ENCODE data around the gene GPN2. TPM values are rescaled to one million over a fixed set of nuclear protein-coding genes. Genes with fewer than 3 reads are reported as not detected.
"Not testable (repeated sequence)": the region's sequence is repeated elsewhere in the genome, so short reads cannot be mapped to it uniquely, and the experiment has no call there.

GPN2 gene
- total RNA-seq, 1 donor from 2014 or later = 10.2 TPM

GRCh38 chr1:26857473-26858060 lies 32.5 kb downstream of the GPN2 start:
- DNase-seq = no peak

- DNase-seq = no peak
These were observed 33.2 kb downstream of the GPN2 start for GRCh38 chr1:26856604-26857469.

- no peak for DNase-seq
These were observed 33.9 kb downstream of the GPN2 start for GRCh38 chr1:26856181-26856580.

GRCh38 chr1:26855636-26856035 lies 34.4 kb downstream of the GPN2 start:
- no peak for DNase-seq

GRCh38 chr1:26854906-26855305 lies 35.2 kb downstream of the GPN2 start:
- no peak for DNase-seq

GRCh38 chr1:26853600-26853999 lies 36.5 kb downstream of the GPN2 start:
- DNase-seq = no peak

- peak; percentile 79 for DNase-seq
These were observed 36.9 kb downstream of the GPN2 start for GRCh38 chr1:26853156-26853555.

GRCh38 chr1:26852701-26853100 lies 37.4 kb downstream of the GPN2 start:
- no peak for DNase-seq

- no peak for DNase-seq
These were observed 38.9 kb downstream of the GPN2 start for GRCh38 chr1:26851106-26851684.

GRCh38 chr1:26848941-26849774 lies 40.9 kb downstream of the GPN2 start:
- no peak for DNase-seq

- no peak for DNase-seq
These were observed 41.6 kb downstream of the GPN2 start for GRCh38 chr1:26848499-26848898.

GRCh38 chr1:26847826-26848225 lies 42.3 kb downstream of the GPN2 start:
- not testable (repeated sequence) for DNase-seq

- peak; percentile 62 for DNase-seq
These were observed 45.5 kb downstream of the GPN2 start for GRCh38 chr1:26844424-26845196.

- no peak for DNase-seq
These were observed 50.3 kb downstream of the GPN2 start for GRCh38 chr1:26839779-26840178.

GRCh38 chr1:26839339-26839722 lies 50.8 kb downstream of the GPN2 start:
- no peak for DNase-seq

- no peak for DNase-seq
These were observed 51.4 kb downstream of the GPN2 start for GRCh38 chr1:26838474-26839338.

GRCh38 chr1:26837665-26838064 lies 52.4 kb downstream of the GPN2 start:
- DNase-seq = not testable (repeated sequence)

- DNase-seq = no peak
These were observed 56.4 kb downstream of the GPN2 start for GRCh38 chr1:26833432-26834405.

GRCh38 chr1:26832249-26832960 lies 57.7 kb downstream of the GPN2 start:
- DNase-seq = no peak
